Heart left ventricle (tissue), 13 donors: Measurements from ENCODE around the gene CBY2.
"Not testable (repeated sequence)": the region's sequence is repeated elsewhere in the genome, so short reads cannot be mapped to it uniquely, and the experiment has no call there.

ENCODE experiments used
- POLR2A ChIP-seq, 2 donors: fragments of 450-650 bp; IDR thresholded peaks; one replicate each; pipeline ENCODE4 v1.6.1; 2017; ENCODE audit warnings: antibody characterized with exemption in 2 of 2, mild to moderate bottlenecking in 2 of 2, moderate library complexity in 2 of 2
- TF ChIP-seq, protein P1 (sequence below), 12 donors: fragments of 200-600 bp; sonication (generic) in 4 of 12; IDR thresholded peaks; one replicate each; pipeline versions ENCODE4 v1.5.0 to v1.8.0; 2018 to 2022; ENCODE audit warnings: antibody characterized with exemption in 12 of 12, mild to moderate bottlenecking in 5 of 12
- donor health status: ischemic (EF 13 %, LVEDD 7.1; RV severe dilation, severe dysfunction).
- donor health status: DM: no; HTN: yes; CAD: no.
- donor health status: DM: no; HTN: no; CAD: no.
- donor health status: ischemic (EF 25% LVEDD 6.9; RV normal size, moderate dysfunction).
- donor health status: ischemic (EF 25% LVEDD 5.7; RV mildly dilated, moderate dysfunction).
- donor health status: ischemic (EF 35%, LVEDD 5.7; RV mildly dilated, moderate dysfunction).
- donor health status: nonischemic (EF 11% LVEDD 7.7; RV severe dilation, severe dysfunction).
- donor health status: DM: yes; HTN: yes; CAD: no.
- donor health status: PGD.
- donor health status: ischemic (EF 29% LVEDD 5.4; RV normal size, mild dysfunction).
- donor health status: nonischemic (EF 23%, LVEDD 6.1; RV moderate dilation, normal function).

DNA sequence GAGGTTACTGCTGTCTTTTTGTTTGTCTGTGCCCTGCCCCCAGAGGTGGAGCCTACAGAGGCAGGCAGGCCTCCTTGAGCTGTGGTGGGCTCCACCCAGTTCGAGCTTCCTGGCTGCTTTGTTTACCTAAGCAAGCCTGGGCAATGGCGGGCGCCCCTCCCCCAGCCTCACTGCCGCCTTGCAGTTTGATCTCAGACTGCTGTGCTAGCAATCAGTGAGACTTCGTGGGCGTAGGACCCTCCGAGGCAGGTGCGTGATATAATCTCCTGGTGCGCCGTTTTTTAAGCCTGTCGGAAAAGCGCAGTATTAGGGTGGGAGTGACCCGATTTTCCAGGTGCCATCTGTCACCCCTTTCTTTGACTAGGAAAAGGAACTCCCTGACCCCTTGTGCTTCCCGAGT, 32.5 kb upstream of the CBY2 start:
- TF ChIP-seq, protein P1, sequence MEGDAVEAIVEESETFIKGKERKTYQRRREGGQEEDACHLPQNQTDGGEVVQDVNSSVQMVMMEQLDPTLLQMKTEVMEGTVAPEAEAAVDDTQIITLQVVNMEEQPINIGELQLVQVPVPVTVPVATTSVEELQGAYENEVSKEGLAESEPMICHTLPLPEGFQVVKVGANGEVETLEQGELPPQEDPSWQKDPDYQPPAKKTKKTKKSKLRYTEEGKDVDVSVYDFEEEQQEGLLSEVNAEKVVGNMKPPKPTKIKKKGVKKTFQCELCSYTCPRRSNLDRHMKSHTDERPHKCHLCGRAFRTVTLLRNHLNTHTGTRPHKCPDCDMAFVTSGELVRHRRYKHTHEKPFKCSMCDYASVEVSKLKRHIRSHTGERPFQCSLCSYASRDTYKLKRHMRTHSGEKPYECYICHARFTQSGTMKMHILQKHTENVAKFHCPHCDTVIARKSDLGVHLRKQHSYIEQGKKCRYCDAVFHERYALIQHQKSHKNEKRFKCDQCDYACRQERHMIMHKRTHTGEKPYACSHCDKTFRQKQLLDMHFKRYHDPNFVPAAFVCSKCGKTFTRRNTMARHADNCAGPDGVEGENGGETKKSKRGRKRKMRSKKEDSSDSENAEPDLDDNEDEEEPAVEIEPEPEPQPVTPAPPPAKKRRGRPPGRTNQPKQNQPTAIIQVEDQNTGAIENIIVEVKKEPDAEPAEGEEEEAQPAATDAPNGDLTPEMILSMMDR (IDR thresholded peaks at IDR 0.05): not testable (repeated sequence)
- not testable (repeated sequence) for TF ChIP-seq POLR2A (IDR thresholded peaks at IDR 0.05)
